ENCODE results near the gene PLCH1. TPM values are rescaled to one million over a fixed set of nuclear protein-coding genes. Genes with fewer than 3 reads are reported as not detected.

Gene PLCH1
- total RNA-seq, 1 experiment from 2014 or later, result 3.8 TPM

GRCh38 chr3:155647206-155647605 lies 97.7 kb downstream of the PLCH1 start:
- Histone ChIP-seq H3K27ac (ENCODE audit: low read depth, low read length) (no peak overlapping the region), H3K4me3 (replicated peaks in 1 of 2; ENCODE audit: low read depth in 1 of 2, low read length in 2 of 2) (no peak overlapping the region), H4K20me1 (ENCODE audit: insufficient read depth) (no peaks in the 10 kb centered on the region), H3K9me2 (ENCODE audit: insufficient read depth) (no peaks in the 10 kb centered on the region), H3K9me3 (ENCODE audit: control insufficient read depth in 1 of 2, insufficient read depth in 1 of 2, low read depth in 1 of 2, low read length in 2 of 2) (no peaks in the 10 kb centered on the region), H3K36me3 (ENCODE audit: control insufficient read depth in 1 of 2, insufficient read depth in 2 of 2, low read length in 2 of 2) (no peaks in the 10 kb centered on the region), H3K9ac (ENCODE audit: low read length) (no peak overlapping the region), H3K27me3 (ENCODE audit: insufficient read depth, low read length) (no peaks in the 10 kb centered on the region), H3K4me2 (ENCODE audit: low read length) (no peak overlapping the region), H3K4me1 (ENCODE audit: control insufficient read depth in 1 of 2, insufficient read depth in 2 of 2, low read length in 2 of 2) (no peaks in the 10 kb centered on the region), H3K79me2 (ENCODE audit: insufficient read depth, low read length) (no peaks in the 10 kb centered on the region), H2AFZ (ENCODE audit: low read depth, low read length, poor library complexity, severe bottlenecking) (no peak overlapping the region)
- no peak for TF ChIP-seq JUND (IDR thresholded peaks at IDR 0.05)
- no peak for TF ChIP-seq POLR2AphosphoS5 (IDR thresholded peaks at IDR 0.05; ENCODE audit: low read depth, low read length)
- TF ChIP-seq EGR1 (IDR thresholded peaks at IDR 0.05; ENCODE audit: low read depth), result no peak
- TF ChIP-seq FOSL1 (IDR thresholded peaks at IDR 0.05; ENCODE audit: low read depth), result no peak
- no peak for TF ChIP-seq SIN3A (IDR thresholded peaks at IDR 0.05; ENCODE audit: low read depth)
- BruUV-seq (replicated peaks), result no TSS peak
- ChIA-PET POLR2A (no interaction called here), RAD21 (ENCODE audit: low non-redundant PET in 1 of 2, low total read pairs in 2 of 2, uncharacterized antibody in 2 of 2, unreplicated experiment in 2 of 2) (no interaction called here), CTCF (no interaction called here)
- DNase-seq (ENCODE audit: low read depth, low spot score), result no peak
- intact Hi-C loops (cut with micrococcal nuclease), result no loop called here
- no peak for ATAC-seq

GRCh38 chr3:155646669-155647068 lies 98.2 kb downstream of the PLCH1 start:
- no peak for ATAC-seq
- Histone ChIP-seq H3K4me2 (ENCODE audit: low read length) (no peak overlapping the region), H3K27me3 (ENCODE audit: insufficient read depth, low read length) (no peaks in the 10 kb centered on the region), H3K9me3 (ENCODE audit: control insufficient read depth in 1 of 2, insufficient read depth in 1 of 2, low read depth in 1 of 2, low read length in 2 of 2) (no peaks in the 10 kb centered on the region), H3K79me2 (ENCODE audit: insufficient read depth, low read length) (no peaks in the 10 kb centered on the region), H4K20me1 (ENCODE audit: insufficient read depth) (no peaks in the 10 kb centered on the region), H3K27ac (ENCODE audit: low read depth, low read length) (no peak overlapping the region), H3K36me3 (ENCODE audit: control insufficient read depth in 1 of 2, insufficient read depth in 2 of 2, low read length in 2 of 2) (no peaks in the 10 kb centered on the region), H3K4me3 (replicated peaks in 1 of 2; ENCODE audit: low read depth in 1 of 2, low read length in 2 of 2) (no peak overlapping the region), H2AFZ (ENCODE audit: low read depth, low read length, poor library complexity, severe bottlenecking) (no peak overlapping the region), H3K4me1 (ENCODE audit: control insufficient read depth in 1 of 2, insufficient read depth in 2 of 2, low read length in 2 of 2) (no peaks in the 10 kb centered on the region), H3K9me2 (ENCODE audit: insufficient read depth) (no peaks in the 10 kb centered on the region), H3K9ac (ENCODE audit: low read length) (no peak overlapping the region)
- intact Hi-C loops (cut with micrococcal nuclease), result no loop called here
- TF ChIP-seq MAX (IDR thresholded peaks at IDR 0.05) (no peak), ATF3 (IDR thresholded peaks at IDR 0.05) (no peak)
- CTCF ChIA-PET, result no interaction called here
- no TSS peak for BruUV-seq (replicated peaks)
- POLR2A ChIA-PET, result no interaction called here
- RAD21 ChIA-PET (ENCODE audit: low non-redundant PET in 1 of 2, low total read pairs in 2 of 2, uncharacterized antibody in 2 of 2, unreplicated experiment in 2 of 2), result no interaction called here
- no peak for DNase-seq (ENCODE audit: low read depth, low spot score)
